Sciatic nerve (tissue), 2 donors: ENCODE results near the gene PRKG1. TPM values are rescaled to one million over a fixed set of nuclear protein-coding genes. Genes with fewer than 3 reads are reported as not detected.

ENCODE experiments used
- ATAC-seq: fragments of 200-7000 bp; cut with Tn5 transposase; one replicate; pipeline ENCODE4 v1.9.1; 2020; ENCODE audit warnings: mild to moderate bottlenecking, moderate library complexity
- DNase-seq: peaks from one replicate; pipeline ENCODE4 v3.0.0-alpha.2; 2020; ENCODE audit warnings: low spot score
- intact Hi-C: fragments of 100-400 bp; cut with DNase I; formaldehyde crosslinking; loops from one replicate; pipeline ENCODE4 v1.14.2; 2022
- total RNA-seq: library from RNA; stranded (reverse); fragmentation: NEBNext Ultra II Directional; extraction: Animal tissue kit (Norgen Biotek cat#: 25700); gene quantifications from one replicate; pipeline ENCODE4 v1.2.1, GENCODE V29; 2021
- donor health status: DM: no; HTN: no; CAD: no.
- donor health status: DM: no; HTN: no; CAD: no.

PRKG1 gene
- total RNA-seq, 1 donor from 2014 or later: 20.0 TPM

DNA sequence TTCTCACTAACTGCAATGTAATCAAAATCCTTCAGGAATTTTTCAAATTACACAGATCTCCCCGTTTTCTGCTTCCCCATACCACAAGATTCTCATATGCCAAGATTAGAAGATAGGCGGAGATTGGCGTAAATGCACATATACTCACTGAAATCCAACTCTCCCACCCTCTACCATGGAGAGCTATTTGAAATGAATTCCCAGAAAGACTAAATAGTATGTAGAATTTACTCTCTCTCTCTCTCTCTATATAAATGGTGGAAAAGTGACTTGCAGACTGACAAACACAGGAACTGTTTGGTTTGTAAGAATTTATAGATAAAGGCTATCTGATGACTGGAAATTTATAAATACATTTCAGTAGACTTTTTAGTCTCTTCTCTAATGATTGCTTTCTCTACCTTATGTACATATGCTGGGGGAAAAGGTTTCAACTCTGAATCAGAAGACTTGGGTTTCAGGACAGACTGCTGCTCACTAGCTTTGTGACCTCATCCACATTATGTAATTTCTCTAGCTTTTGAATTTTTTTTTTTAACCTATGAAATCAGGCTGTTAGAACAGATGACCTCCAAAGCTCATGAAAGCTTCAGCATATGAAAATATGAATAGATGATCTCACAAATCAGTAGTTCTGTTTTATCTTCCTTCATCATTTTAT is 692.9 kb downstream of the PRKG1 start:
- ATAC-seq (no peak), DNase-seq (no peak)
- intact Hi-C loops: no loop called here

DNA sequence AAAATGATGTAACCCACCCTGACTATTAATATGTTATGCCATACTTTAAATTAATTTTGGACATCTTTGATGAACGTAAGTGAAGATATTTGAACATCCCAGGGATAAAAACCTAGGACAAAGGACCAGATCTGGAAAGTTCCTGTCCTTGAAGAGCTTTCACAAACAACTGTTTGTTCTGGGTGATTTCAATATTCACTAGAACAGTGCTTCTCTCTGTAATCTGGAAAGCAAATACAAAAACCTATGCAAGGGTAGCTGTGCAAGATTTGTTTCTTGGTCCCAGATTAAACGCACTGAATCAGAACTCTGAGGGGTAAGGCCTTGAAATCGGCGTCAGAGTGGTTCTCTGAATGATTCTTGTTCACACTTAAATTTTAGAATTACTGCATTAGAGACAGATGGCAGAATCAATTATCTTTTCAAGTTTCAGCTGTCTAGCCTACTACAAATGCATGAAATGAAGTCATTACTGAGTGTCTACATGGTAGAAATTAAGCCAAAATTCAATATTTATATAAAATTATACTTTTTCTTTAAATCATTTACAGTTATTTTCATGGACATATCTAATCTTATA is 694.7 kb downstream of the PRKG1 start:
- intact Hi-C loops: no loop called here
- ATAC-seq (no peak), DNase-seq (no peak)

DNA sequence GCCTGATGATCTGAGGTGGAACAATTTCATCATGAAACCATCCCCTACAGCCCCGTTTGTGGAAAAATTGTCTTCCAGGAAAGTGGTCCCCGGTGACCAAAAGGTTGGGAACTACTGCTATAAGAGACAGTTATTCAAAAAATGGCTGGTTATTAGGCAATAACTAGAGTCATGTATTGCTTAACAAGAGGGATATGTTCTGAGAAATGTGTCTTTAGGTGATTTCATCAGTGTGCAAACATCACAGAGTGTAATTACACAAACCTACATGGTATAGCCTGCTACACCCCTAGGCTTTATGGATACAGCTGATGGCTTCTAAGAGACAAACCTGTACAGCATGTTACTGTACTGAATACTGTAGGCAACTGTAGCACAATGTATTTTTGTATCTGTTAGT is 696.4 kb downstream of the PRKG1 start:
- ATAC-seq (no peak), DNase-seq (no peak)
- intact Hi-C loops: no loop called here

GRCh38 chr10:51772387-51772786 is 698.1 kb downstream of the PRKG1 start:
- DNase-seq (no peak), ATAC-seq (no peak)
- intact Hi-C loops: no loop called here

DNA sequence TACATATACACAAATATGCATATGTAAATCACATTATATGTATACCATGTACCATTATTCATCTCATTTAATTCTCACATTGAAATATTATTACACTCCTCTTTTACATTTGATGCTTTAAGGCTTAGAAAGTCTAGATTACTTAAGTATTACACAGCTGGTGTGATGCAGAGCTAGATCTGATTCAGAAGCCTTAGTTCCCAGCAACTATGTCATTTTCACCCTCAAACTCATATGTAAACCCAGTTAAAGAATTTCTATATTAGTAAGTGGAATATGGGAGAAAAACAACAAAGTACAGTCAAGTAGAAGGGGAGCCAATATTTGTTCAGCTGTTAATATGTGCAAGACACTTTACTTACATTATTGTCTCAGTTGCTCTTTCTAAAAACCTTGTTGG is 699.4 kb downstream of the PRKG1 start:
- intact Hi-C loops: no loop called here
- ATAC-seq (no peak), DNase-seq (no peak)

DNA sequence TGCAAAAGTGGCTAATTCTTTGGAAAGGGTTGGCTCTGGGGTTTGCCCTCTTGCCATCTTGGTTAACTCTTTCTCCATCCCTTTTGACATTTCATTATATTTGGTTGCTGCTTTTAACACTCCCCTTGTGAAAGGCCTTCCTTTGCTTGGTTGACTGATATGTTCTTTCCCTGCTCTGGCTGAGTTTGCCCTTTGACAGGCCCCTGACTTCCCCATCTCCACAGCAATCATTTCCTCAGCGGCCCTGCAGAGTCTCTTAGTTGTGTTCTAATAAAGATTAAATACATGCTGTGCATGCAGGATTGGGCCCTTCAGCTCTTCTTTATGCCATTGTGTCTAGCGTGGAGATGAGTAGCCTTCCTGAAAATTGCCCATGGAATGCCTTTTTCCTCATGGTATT is 709.7 kb downstream of the PRKG1 start:
- ATAC-seq: no peak
- intact Hi-C loops: no loop called here
- no peak for DNase-seq

- intact Hi-C loops: no loop called here
- ATAC-seq (no peak), DNase-seq (no peak)
Observed at GRCh38 chr10:51786016-51786683, 711.9 kb downstream of the PRKG1 start.

GRCh38 chr10:51786684-51787035 is 712.4 kb downstream of the PRKG1 start:
- intact Hi-C loops: no loop called here

DNA sequence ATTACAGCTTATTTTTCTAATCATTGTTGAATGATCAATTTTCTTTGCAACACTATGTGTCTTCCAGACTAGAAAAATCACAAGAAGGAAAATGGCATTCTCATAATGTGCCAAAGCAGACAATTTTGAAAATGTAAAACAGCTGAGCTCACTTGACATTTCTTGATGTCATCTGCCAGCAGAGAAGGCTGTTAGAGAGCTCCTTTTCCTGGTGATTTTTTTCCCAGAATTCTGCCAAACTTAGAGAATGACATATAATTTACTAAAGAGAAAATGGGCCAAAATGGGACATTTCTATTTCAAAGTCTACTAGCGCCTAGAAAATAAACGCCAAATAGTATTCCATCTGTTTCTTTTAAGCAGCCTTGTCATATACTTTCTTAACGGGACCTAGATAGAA is 714.0 kb downstream of the PRKG1 start:
- intact Hi-C loops: no loop called here
- ATAC-seq (no peak), DNase-seq (no peak)

More at GRCh38 chr10:51786684-51787035, 712.4 kb downstream of the PRKG1 start:
- DNase-seq (no peak), ATAC-seq (no peak)

- intact Hi-C loops: no loop called here
- ATAC-seq (no peak), DNase-seq (no peak)
Observed at GRCh38 chr10:51789118-51789517, 714.8 kb downstream of the PRKG1 start.

DNA sequence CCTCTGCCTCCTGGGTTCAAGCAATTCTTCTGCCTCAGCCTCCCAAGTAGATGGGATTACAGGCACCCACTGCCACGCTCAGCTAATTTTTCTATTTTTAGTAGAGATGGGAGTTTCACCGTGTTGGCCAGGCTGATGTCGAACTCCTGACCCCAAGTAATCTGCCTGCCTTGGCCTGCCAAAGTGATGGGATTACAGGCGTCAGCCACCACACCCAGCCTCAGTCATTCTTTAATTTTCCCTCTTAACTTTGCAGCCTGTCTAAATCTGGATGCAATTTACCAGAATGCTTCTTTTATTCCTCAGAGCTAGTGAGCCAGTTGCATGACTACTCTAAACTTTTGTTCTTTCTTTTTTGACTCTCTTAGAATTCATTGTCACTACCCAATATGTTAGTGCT is 715.6 kb downstream of the PRKG1 start:
- no peak for ATAC-seq
- intact Hi-C loops: no loop called here
- no peak for DNase-seq

- ATAC-seq: no peak
- DNase-seq: no peak
- intact Hi-C loops: no loop called here
Observed at GRCh38 chr10:51792678-51793077, 718.4 kb downstream of the PRKG1 start.

DNA sequence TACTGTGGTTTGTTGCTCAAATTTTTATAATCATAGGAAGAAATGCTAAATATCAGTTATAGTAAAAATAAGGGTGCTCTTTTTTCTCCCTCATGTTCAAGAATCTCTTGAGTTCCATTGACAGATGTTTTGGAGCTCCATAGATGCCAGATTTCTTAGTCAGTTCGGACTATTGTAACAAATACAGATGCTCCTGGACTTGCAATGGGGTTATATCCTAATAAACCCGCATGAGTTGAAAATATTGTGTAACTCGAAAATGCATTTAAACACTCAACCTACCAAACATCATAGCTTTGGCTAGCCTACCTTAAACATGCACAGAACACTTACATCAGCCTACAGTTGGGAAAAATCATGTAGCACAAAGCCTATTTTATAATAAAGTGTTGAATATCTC is 725.8 kb downstream of the PRKG1 start:
- ATAC-seq (no peak), DNase-seq (no peak)
- intact Hi-C loops: no loop called here

GRCh38 chr10:51800725-51801424 is 726.6 kb downstream of the PRKG1 start:
- no peak for ATAC-seq
- intact Hi-C loops: no loop called here
- DNase-seq: no peak

- DNase-seq (no peak), ATAC-seq (no peak)
- intact Hi-C loops: no loop called here
Observed at GRCh38 chr10:51802030-51802429, 727.7 kb downstream of the PRKG1 start.

DNA sequence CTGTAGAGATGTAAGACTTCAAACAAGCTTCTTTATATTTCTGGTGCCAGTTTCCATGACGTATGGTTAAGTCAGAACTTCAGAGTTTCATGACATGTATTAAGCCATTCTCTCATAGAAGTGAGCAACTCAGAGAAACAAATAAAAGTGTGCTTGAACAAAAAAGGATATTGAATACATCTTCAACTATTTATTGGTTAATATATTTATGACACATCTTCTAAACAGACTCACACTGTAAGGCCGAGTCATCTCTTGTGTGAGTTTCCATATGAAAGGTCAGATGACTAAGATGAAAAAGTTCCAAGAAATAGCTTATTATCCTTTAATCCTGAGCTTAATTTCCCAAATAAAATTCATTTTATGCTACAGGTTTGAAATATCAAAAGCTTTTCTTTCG is 730.6 kb downstream of the PRKG1 start:
- no peak for DNase-seq
- intact Hi-C loops: no loop called here
- no peak for ATAC-seq

GRCh38 chr10:51806079-51806835 is 732.0 kb downstream of the PRKG1 start:
- ATAC-seq (no peak), DNase-seq (no peak)
- intact Hi-C loops: no loop called here

DNA sequence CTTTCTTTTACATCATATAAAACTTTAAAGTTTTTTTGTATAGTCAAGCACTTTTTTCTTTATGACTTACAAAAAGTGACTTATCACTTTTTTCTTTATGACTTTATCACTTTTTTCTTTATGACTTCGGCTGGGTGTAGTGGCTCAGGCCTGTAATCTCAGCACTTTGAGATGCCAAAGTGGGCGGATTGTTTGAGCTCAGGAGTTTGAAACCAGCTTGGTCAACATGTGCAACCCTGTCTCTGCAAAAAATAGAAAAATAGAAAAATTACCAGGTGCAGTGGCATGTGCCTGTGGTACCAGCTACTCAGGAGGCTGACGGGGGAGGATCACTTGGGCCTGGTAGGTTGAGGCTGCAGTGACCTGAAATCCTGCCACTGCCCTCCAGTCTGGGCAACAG is 733.9 kb downstream of the PRKG1 start:
- ATAC-seq (no peak), DNase-seq (no peak)
- intact Hi-C loops: no loop called here

DNA sequence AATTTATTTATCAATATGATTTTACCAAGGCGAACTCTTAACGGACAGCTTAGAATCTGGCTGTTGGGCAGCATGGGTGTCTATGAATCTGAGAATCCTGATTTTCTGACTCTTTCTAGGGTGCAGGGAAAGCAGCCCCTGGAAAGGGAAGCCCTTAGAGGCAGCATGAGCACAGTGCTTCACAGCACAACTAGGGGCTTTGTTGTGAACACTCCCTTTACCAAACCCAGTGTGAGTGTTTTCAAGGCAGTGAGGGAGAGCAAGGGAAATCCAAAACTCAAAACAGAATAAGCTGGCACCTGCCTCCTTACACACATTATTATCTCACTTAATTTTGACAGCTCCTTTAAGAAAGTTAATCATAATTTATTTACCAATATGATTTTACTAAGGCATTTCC is 741.4 kb downstream of the PRKG1 start:
- DNase-seq (no peak), ATAC-seq (no peak)
- intact Hi-C loops: no loop called here

DNA sequence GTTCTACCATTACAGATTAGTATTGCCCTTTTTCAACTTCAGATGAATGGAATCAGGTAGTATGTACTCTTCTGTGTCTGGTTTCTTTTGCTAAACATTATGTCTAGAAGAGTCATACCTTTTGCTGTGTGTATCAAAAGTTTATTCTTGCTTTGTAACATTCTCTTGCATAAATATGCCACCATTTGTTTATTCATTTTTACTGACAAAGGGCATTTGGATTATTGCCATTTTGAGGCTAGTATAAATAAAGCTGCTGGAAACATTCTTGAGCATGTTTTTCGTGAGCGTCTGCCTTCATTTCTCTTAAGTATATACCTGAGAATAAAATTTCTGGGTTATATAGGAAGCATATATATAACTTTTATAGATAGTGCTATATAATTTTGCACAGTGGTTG is 746.8 kb downstream of the PRKG1 start:
- no peak for ATAC-seq
- no peak for DNase-seq
- intact Hi-C loops: no loop called here
